WTC11 (cell line): Measurements from ENCODE around the gene ZNF292. TPM values are rescaled to one million over a fixed set of nuclear protein-coding genes. Genes with fewer than 3 reads are reported as not detected.

Source experiments
- ATAC-seq: fragments of 200-7000 bp; cut with Tn5 transposase; 2 replicates; pipeline ENCODE4 v1.10.0; 2021; ENCODE audit warnings: mild to moderate bottlenecking, moderate library complexity
- CTCF ChIA-PET: fragments of 300-600 bp; sonication (Branson Sonifier 250); formaldehyde crosslinking; loops from one replicate; lab custom pipeline; 2021; ENCODE audit warnings: antibody characterized with exemption; lab: Charles Lee
- POLR2A ChIA-PET: fragments of 350-600 bp; sonication (Branson Sonifier 250); formaldehyde crosslinking; loops from one replicate; lab custom pipeline; 2021; ENCODE audit warnings: antibody characterized with exemption; lab: Charles Lee
- DNase-seq: peaks from one replicate; pipeline ENCODE4 v3.0.0; 2021; ENCODE audit warnings: low spot score
- H3K27ac Mint-ChIP-seq: 2 replicates; pipeline ENCODE4 v1.8.0; 2021; ENCODE audit warnings: mixed read lengths
- H3K27me3 Mint-ChIP-seq: 2 replicates; pipeline ENCODE4 v1.8.0; 2021; ENCODE audit warnings: low read depth, mild to moderate bottlenecking, moderate library complexity, mixed read lengths
- H3K36me3 Mint-ChIP-seq: 2 replicates; pipeline ENCODE4 v1.8.0; 2021; ENCODE audit warnings: mixed read lengths
- H3K4me1 Mint-ChIP-seq: 2 replicates; pipeline ENCODE4 v1.8.0; 2022; ENCODE audit warnings: mixed read lengths
- H3K4me3 Mint-ChIP-seq: 2 replicates; pipeline ENCODE4 v1.8.0; 2021; ENCODE audit warnings: mild to moderate bottlenecking, moderate library complexity, mixed read lengths
- H3K9me3 Mint-ChIP-seq: 2 replicates; pipeline ENCODE4 v1.8.0; 2021; ENCODE audit warnings: mixed read lengths
- ATF1 ChIP-seq: sonication (generic); formaldehyde crosslinking; IDR thresholded peaks from 2 replicates; pipeline ENCODE4 v1.8.1; 2023; ENCODE audit warnings: mild to moderate bottlenecking, moderate library complexity, missing genetic modification reagents
- CREM ChIP-seq: sonication (generic); formaldehyde crosslinking; IDR thresholded peaks from 2 replicates; pipeline ENCODE4 v1.8.1; 2022; ENCODE audit warnings: mild to moderate bottlenecking, missing genetic modification reagents, moderate library complexity
- FOXP1 ChIP-seq: sonication (generic); formaldehyde crosslinking; IDR thresholded peaks from 2 replicates; pipeline ENCODE4 v1.8.0; 2022; ENCODE audit warnings: missing genetic modification reagents, mild to moderate bottlenecking, moderate library complexity, borderline replicate concordance
- MXD4 ChIP-seq: fragments of 250-450 bp; sonication (Bioruptor Pico); IDR thresholded peaks from 2 replicates; pipeline ENCODE4 v1.8.0; 2021; ENCODE audit warnings: mild to moderate bottlenecking, moderate library complexity, borderline replicate concordance
- NFATC4 ChIP-seq: fragments of 250-450 bp; sonication (Bioruptor Pico); IDR thresholded peaks from 2 replicates; pipeline ENCODE4 v1.9.0; 2021; ENCODE audit warnings: mild to moderate bottlenecking
- NFYB ChIP-seq: sonication (generic); formaldehyde crosslinking; conservative IDR thresholded peaks from 2 replicates; pipeline ENCODE4 v1.8.0; 2022; ENCODE audit warnings: low read depth, missing genetic modification reagents
- SOX15 ChIP-seq: fragments of 250-450 bp; sonication (Bioruptor Pico); IDR thresholded peaks from 2 replicates; pipeline ENCODE4 v1.9.0; 2021; ENCODE audit warnings: mild to moderate bottlenecking
- ZBTB21 ChIP-seq: sonication (generic); formaldehyde crosslinking; IDR thresholded peaks from 2 replicates; pipeline ENCODE4 v1.8.1; 2023; ENCODE audit warnings: mild to moderate bottlenecking, missing genetic modification reagents, borderline replicate concordance
- ZNF138 ChIP-seq: sonication (generic); formaldehyde crosslinking; conservative IDR thresholded peaks from 2 replicates; pipeline ENCODE4 v1.8.1; 2022; ENCODE audit warnings: mild to moderate bottlenecking, moderate library complexity, missing genetic modification reagents
- ZNF396 ChIP-seq: fragments of 250-450 bp; sonication (Bioruptor Pico); IDR thresholded peaks from 2 replicates; pipeline ENCODE4 v1.8.0; 2021; ENCODE audit warnings: mild to moderate bottlenecking, moderate library complexity, borderline replicate concordance
- ZNF423 ChIP-seq: fragments of 250-450 bp; sonication (Bioruptor Pico); IDR thresholded peaks from 2 replicates; pipeline ENCODE4 v2.1.2; 2022; ENCODE audit warnings: mild to moderate bottlenecking, moderate library complexity
- total RNA-seq: library from RNA; stranded (reverse); gene quantifications from 3 replicates; pipeline ENCODE4 v1.2.3, GENCODE V29; 2021
- TF ChIP-seq, protein P1 (sequence below): sonication (generic); formaldehyde crosslinking; IDR thresholded peaks from 2 replicates; pipeline ENCODE4 v1.8.0; 2023; ENCODE audit warnings: missing genetic modification reagents, mild to moderate bottlenecking, borderline replicate concordance
- TF ChIP-seq, protein P2 (sequence below): sonication (generic); formaldehyde crosslinking; IDR thresholded peaks from 2 replicates; pipeline ENCODE4 v1.8.1; 2022; ENCODE audit warnings: low read depth, mild to moderate bottlenecking, moderate library complexity, missing genetic modification reagents, borderline replicate concordance
- TF ChIP-seq, protein P3 (sequence below): fragments of 250-450 bp; sonication (Bioruptor Pico); IDR thresholded peaks from 2 replicates; pipeline ENCODE4 v1.8.0; 2021; ENCODE audit warnings: mild to moderate bottlenecking
- TF ChIP-seq, protein P4 (sequence below): fragments of 250-450 bp; sonication (Bioruptor Pico); IDR thresholded peaks from 2 replicates; pipeline ENCODE4 v1.9.0; 2021; ENCODE audit warnings: mild to moderate bottlenecking
- TF ChIP-seq, protein P5 (sequence below): sonication (generic); formaldehyde crosslinking; IDR thresholded peaks from 2 replicates; pipeline ENCODE4 v1.8.0; 2022; ENCODE audit warnings: missing genetic modification reagents
- TF ChIP-seq, protein P6 (sequence below): sonication (generic); formaldehyde crosslinking; conservative IDR thresholded peaks from 2 replicates; pipeline ENCODE4 v1.8.1; 2023; ENCODE audit warnings: mild to moderate bottlenecking, low read depth, missing genetic modification reagents, moderate library complexity

The ZNF292 gene
- total RNA-seq, 1 experiment from 2014 or later: 42.1 TPM

DNA sequence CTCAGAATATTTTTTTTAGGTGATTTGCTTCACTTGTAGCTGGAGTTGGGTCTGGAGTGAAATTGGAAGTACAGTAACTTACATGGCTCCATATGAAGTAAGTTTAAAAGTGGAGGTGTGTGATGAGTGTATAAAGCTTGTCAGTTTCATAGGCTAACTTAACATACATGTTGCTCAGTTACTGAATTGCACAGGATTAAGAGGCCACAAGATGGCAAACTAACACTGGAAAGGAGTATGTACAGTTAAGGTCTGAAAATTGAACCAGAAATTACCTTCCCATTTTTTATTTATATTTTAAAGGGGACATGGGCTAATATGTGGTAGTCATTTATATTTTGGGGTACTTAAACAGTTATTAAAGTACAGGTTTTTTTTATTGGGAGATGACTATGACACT is 121.8 kb downstream of the ZNF292 start:
- ATAC-seq (no peak), DNase-seq (no peak)
- Mint-ChIP-seq H3K27me3 (no peaks in the 10 kb centered on the region; the same call in 1 of the 2 replicates), H3K36me3 (no peaks in the 10 kb centered on the region), H3K9me3 (no peaks in the 10 kb centered on the region), H3K4me3 (no peak overlapping the region), H3K27ac (no peak overlapping the region), H3K4me1 (no peaks in the 10 kb centered on the region)
- TF ChIP-seq, protein P1, sequence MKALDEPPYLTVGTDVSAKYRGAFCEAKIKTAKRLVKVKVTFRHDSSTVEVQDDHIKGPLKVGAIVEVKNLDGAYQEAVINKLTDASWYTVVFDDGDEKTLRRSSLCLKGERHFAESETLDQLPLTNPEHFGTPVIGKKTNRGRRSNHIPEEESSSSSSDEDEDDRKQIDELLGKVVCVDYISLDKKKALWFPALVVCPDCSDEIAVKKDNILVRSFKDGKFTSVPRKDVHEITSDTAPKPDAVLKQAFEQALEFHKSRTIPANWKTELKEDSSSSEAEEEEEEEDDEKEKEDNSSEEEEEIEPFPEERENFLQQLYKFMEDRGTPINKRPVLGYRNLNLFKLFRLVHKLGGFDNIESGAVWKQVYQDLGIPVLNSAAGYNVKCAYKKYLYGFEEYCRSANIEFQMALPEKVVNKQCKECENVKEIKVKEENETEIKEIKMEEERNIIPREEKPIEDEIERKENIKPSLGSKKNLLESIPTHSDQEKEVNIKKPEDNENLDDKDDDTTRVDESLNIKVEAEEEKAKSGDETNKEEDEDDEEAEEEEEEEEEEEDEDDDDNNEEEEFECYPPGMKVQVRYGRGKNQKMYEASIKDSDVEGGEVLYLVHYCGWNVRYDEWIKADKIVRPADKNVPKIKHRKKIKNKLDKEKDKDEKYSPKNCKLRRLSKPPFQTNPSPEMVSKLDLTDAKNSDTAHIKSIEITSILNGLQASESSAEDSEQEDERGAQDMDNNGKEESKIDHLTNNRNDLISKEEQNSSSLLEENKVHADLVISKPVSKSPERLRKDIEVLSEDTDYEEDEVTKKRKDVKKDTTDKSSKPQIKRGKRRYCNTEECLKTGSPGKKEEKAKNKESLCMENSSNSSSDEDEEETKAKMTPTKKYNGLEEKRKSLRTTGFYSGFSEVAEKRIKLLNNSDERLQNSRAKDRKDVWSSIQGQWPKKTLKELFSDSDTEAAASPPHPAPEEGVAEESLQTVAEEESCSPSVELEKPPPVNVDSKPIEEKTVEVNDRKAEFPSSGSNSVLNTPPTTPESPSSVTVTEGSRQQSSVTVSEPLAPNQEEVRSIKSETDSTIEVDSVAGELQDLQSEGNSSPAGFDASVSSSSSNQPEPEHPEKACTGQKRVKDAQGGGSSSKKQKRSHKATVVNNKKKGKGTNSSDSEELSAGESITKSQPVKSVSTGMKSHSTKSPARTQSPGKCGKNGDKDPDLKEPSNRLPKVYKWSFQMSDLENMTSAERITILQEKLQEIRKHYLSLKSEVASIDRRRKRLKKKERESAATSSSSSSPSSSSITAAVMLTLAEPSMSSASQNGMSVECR: no peak
- TF ChIP-seq, protein P2, sequence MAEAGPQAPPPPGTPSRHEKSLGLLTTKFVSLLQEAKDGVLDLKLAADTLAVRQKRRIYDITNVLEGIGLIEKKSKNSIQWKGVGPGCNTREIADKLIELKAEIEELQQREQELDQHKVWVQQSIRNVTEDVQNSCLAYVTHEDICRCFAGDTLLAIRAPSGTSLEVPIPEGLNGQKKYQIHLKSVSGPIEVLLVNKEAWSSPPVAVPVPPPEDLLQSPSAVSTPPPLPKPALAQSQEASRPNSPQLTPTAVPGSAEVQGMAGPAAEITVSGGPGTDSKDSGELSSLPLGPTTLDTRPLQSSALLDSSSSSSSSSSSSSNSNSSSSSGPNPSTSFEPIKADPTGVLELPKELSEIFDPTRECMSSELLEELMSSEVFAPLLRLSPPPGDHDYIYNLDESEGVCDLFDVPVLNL (CRISPR knock-in tag): no peak
- TF ChIP-seq, protein P3, sequence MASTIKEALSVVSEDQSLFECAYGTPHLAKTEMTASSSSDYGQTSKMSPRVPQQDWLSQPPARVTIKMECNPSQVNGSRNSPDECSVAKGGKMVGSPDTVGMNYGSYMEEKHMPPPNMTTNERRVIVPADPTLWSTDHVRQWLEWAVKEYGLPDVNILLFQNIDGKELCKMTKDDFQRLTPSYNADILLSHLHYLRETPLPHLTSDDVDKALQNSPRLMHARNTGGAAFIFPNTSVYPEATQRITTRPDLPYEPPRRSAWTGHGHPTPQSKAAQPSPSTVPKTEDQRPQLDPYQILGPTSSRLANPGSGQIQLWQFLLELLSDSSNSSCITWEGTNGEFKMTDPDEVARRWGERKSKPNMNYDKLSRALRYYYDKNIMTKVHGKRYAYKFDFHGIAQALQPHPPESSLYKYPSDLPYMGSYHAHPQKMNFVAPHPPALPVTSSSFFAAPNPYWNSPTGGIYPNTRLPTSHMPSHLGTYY: no peak
- TF ChIP-seq, protein P4, sequence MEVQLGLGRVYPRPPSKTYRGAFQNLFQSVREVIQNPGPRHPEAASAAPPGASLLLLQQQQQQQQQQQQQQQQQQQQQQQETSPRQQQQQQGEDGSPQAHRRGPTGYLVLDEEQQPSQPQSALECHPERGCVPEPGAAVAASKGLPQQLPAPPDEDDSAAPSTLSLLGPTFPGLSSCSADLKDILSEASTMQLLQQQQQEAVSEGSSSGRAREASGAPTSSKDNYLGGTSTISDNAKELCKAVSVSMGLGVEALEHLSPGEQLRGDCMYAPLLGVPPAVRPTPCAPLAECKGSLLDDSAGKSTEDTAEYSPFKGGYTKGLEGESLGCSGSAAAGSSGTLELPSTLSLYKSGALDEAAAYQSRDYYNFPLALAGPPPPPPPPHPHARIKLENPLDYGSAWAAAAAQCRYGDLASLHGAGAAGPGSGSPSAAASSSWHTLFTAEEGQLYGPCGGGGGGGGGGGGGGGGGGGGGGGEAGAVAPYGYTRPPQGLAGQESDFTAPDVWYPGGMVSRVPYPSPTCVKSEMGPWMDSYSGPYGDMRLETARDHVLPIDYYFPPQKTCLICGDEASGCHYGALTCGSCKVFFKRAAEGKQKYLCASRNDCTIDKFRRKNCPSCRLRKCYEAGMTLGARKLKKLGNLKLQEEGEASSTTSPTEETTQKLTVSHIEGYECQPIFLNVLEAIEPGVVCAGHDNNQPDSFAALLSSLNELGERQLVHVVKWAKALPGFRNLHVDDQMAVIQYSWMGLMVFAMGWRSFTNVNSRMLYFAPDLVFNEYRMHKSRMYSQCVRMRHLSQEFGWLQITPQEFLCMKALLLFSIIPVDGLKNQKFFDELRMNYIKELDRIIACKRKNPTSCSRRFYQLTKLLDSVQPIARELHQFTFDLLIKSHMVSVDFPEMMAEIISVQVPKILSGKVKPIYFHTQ (CRISPR knock-in tag): no peak
- TF ChIP-seq NFYB (CRISPR knock-in tag) (no peak), ZNF138 (CRISPR knock-in tag) (no peak), SOX15 (CRISPR knock-in tag) (no peak), NFATC4 (CRISPR knock-in tag) (no peak)
- TF ChIP-seq, protein P5, sequence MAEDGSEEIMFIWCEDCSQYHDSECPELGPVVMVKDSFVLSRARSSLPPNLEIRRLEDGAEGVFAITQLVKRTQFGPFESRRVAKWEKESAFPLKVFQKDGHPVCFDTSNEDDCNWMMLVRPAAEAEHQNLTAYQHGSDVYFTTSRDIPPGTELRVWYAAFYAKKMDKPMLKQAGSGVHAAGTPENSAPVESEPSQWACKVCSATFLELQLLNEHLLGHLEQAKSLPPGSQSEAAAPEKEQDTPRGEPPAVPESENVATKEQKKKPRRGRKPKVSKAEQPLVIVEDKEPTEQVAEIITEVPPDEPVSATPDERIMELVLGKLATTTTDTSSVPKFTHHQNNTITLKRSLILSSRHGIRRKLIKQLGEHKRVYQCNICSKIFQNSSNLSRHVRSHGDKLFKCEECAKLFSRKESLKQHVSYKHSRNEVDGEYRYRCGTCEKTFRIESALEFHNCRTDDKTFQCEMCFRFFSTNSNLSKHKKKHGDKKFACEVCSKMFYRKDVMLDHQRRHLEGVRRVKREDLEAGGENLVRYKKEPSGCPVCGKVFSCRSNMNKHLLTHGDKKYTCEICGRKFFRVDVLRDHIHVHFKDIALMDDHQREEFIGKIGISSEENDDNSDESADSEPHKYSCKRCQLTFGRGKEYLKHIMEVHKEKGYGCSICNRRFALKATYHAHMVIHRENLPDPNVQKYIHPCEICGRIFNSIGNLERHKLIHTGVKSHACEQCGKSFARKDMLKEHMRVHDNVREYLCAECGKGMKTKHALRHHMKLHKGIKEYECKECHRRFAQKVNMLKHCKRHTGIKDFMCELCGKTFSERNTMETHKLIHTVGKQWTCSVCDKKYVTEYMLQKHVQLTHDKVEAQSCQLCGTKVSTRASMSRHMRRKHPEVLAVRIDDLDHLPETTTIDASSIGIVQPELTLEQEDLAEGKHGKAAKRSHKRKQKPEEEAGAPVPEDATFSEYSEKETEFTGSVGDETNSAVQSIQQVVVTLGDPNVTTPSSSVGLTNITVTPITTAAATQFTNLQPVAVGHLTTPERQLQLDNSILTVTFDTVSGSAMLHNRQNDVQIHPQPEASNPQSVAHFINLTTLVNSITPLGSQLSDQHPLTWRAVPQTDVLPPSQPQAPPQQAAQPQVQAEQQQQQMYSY (CRISPR knock-in tag): no peak
- ChIA-PET POLR2A (no interaction called here), CTCF (interaction anchor here (1.2 to 1.7 kb wide), 4 partner anchors 116 to 210 kb away, joined by 4 to 9 read pairs (median 5); no protein-coding TSS in a partner anchor)

DNA sequence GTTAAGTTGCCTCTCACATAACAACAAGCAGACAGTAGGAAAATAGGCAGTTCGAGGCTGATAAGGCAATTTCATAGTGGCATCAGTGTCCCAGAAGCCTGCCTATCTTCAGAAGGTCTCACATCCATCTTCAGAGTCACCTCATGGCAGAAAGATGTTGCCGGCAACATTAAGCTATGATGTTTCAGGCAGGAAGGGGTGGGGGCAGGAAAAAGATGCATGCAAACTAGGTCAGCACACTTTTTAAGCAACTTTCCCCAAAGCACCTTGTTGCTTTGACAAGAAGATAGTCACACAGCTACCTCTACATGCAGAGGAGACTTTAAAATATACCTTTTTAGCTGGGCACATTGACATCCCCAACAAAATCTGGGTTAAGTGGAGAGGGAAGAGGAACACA is 123.8 kb downstream of the ZNF292 start:
- Mint-ChIP-seq H3K27ac (no peak overlapping the region), H3K4me1 (no peaks in the 10 kb centered on the region), H3K4me3 (no peak overlapping the region), H3K9me3 (no peaks in the 10 kb centered on the region), H3K27me3 (no peaks in the 10 kb centered on the region; the same call in 1 of the 2 replicates), H3K36me3 (no peaks in the 10 kb centered on the region)
- ATAC-seq (no peak), DNase-seq (no peak)
- POLR2A ChIA-PET: no interaction called here
- CTCF ChIA-PET: no interaction called here
- no peak for TF ChIP-seq CREM (CRISPR knock-in tag)
- no peak for TF ChIP-seq ZBTB21 (CRISPR knock-in tag)
- no peak for TF ChIP-seq ATF1 (CRISPR knock-in tag)
- TF ChIP-seq, protein P6, sequence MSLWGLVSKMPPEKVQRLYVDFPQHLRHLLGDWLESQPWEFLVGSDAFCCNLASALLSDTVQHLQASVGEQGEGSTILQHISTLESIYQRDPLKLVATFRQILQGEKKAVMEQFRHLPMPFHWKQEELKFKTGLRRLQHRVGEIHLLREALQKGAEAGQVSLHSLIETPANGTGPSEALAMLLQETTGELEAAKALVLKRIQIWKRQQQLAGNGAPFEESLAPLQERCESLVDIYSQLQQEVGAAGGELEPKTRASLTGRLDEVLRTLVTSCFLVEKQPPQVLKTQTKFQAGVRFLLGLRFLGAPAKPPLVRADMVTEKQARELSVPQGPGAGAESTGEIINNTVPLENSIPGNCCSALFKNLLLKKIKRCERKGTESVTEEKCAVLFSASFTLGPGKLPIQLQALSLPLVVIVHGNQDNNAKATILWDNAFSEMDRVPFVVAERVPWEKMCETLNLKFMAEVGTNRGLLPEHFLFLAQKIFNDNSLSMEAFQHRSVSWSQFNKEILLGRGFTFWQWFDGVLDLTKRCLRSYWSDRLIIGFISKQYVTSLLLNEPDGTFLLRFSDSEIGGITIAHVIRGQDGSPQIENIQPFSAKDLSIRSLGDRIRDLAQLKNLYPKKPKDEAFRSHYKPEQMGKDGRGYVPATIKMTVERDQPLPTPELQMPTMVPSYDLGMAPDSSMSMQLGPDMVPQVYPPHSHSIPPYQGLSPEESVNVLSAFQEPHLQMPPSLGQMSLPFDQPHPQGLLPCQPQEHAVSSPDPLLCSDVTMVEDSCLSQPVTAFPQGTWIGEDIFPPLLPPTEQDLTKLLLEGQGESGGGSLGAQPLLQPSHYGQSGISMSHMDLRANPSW (CRISPR knock-in tag): no peak
- TF ChIP-seq ZNF396 (CRISPR knock-in tag): no peak
- no peak for TF ChIP-seq ZNF423
- no peak for TF ChIP-seq NFATC4 (CRISPR knock-in tag)
- no peak for TF ChIP-seq MXD4 (CRISPR knock-in tag)
- TF ChIP-seq FOXP1 (CRISPR knock-in tag): no peak
- TF ChIP-seq, protein P3: no peak
